NCI-H446 (cell line): Measurements from ENCODE around the gene HHIPL1.
A peak's percentile ranks its signal among the peaks of the same experiment; 100 is the strongest.
"Not testable (repeated sequence)": the region's sequence is repeated elsewhere in the genome, so short reads cannot be mapped to it uniquely, and the experiment has no call there.

Source experiments
- DNase-seq, 2 experiments: peaks; one replicate each; lab custom pipeline; 2025; lab: John Stamatoyannopoulos, UW

HHIPL1 gene

GRCh38 chr14:99635116-99635515, 9.8 kb upstream of the HHIPL1 start:
- no peak for DNase-seq

DNA sequence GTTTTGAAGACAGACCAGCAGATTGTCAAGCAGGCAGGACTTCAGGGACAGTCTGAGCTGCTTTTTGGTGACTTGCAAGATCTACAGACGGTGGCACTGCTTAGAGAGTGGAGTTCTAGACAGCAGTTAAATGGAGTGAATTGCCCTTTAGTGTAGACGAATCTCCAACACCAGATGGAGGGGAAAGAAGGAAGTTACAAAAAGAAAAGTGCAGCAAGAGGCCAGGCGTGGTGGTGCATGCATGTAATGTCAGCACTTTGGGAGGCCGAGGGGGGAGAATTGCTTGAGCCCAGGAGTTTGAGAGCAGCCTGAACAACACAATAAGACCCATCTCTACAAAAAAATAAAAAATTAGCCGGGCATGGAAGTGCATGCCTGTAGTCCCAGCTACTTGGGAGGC, 8.4 kb upstream of the HHIPL1 start:
- no peak for DNase-seq

GRCh38 chr14:99637624-99638023, 7.3 kb upstream of the HHIPL1 start:
- DNase-seq: no peak

- not testable (repeated sequence) for DNase-seq
Observed at GRCh38 chr14:99642771-99643170, 2.2 kb upstream of the HHIPL1 start.

- DNase-seq: no peak
Observed at GRCh38 chr14:99643343-99643742, 1.6 kb upstream of the HHIPL1 start.

GRCh38 chr14:99644035-99644587, 818 bp upstream of the HHIPL1 start:
- DNase-seq: no peak

GRCh38 chr14:99645545-99646505, 896 bp downstream of the HHIPL1 start:
- no peak for DNase-seq

GRCh38 chr14:99647411-99647810, 2.5 kb downstream of the HHIPL1 start:
- DNase-seq: no peak

DNA sequence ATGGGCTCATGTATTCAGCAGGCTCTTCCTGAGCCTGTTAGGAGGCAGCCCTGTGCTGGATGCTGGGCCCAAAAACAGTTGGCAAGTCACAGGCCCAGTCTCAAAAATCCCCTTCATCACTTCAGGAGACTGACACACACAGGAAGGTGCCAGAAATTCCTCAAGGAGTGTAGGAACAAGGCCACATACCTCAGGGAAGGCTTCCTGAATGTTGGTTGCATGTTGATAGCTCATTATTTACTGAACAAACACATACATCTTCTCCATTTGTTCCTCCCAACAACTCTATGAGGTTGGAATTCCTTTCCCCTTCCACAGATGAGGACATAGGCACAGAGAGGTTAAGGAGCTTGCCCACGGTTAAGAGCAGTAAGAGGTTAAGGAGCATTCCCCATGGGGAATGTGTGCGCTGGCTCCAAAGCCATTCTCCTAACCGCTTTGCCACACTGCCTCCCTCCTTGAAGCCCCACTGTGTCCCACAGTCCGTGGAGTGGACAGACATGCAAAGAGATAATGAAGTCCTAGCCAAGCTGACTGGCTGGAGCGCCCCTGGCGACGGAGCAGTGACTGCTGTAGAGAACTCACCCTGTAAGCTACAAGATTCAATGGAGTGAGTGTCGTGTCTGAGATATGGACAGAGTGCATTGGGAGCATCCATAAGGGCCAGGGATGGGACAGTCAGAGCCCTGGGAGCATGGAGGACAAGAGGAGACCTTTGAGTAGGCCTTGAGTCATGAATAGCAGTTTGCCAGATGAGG, 3.3 kb downstream of the HHIPL1 start:
- DNase-seq: no peak

DNA sequence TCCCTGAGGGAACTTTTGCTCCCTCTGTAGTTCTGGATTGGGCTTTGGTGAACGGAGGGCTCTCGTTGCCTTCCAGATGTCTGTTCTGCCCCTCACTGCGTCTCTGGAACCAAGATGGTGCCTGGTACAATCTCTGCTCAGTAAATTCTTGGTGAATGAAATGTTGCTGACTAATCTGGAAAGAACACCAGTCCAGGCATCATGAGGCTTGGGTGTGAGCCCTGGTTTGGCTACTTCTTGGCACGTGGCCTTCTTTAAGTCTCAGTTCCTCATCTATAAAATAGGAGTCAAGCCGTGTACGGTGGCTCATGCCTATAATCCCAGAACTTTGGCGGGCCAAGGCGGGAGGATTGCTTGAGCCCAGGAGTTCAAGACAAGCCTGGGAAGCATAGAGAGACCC, 4.3 kb downstream of the HHIPL1 start:
- DNase-seq: no peak

- no peak for DNase-seq
Observed at GRCh38 chr14:99649643-99650042, 4.7 kb downstream of the HHIPL1 start.

- DNase-seq: no peak
Observed at GRCh38 chr14:99650189-99650588, 5.3 kb downstream of the HHIPL1 start.

- no peak for DNase-seq
Observed at GRCh38 chr14:99651953-99652746, 7.2 kb downstream of the HHIPL1 start.

DNA sequence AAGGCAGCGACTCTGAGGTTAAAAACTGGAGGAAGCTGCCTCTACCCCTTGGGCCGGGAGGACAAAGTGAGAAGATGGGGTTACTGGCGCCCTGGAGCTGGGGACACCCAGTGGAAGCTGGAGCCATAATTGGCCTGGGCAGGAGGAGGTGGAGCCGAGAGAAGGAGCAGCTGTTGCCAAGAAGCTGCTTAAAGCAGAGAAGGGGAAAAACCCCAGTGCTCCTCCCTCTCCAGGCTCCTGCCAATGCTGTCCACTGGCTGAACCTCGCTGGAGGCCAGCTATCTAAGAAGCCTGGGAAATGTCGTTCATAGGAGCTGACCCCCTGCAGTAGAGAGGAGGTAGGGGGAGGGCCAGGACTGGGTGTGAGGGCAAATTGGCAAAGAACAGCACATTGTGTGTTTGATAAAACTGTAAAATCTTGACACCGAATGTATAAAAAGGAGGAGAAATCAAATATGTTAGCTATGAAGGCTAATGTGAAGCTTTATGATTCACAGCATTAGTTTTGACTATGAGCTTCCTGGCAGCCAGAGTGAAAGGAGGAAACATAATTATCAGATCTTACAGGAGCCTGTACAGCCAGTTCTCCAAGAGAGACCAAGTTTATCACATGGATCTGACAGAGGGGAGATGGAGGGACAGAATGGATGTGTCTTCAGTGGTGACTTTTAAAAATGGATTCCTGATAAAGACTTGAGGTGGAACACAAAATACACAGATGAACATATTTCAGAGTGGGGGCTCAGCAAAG, 9.5 kb downstream of the HHIPL1 start:
- peak in 1 of 2 experiments; percentile 43 for DNase-seq

GRCh38 chr14:99655521-99655920, 10.6 kb downstream of the HHIPL1 start:
- DNase-seq: no peak

GRCh38 chr14:99656171-99656570, 11.2 kb downstream of the HHIPL1 start:
- no peak for DNase-seq

DNA sequence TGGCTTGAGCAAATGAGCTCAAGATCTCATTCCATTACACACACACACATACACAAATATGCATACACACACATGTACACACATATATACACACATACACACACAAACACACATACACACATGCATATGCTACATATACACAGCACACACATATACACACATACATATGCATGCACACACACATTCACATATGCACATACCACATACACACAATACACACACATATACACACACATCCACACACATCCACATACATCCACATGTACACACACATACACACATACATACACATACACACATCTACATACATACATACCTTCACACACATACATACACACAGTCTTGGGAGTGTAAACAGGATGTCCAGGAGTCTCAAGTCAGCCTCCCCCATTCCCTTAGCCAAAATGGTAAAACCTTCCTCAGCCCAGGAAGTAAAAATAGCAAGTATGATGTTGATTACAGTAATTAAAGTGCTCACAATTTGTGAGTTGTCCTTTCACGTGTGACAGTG, 12.8 kb downstream of the HHIPL1 start:
- no peak for DNase-seq

DNA sequence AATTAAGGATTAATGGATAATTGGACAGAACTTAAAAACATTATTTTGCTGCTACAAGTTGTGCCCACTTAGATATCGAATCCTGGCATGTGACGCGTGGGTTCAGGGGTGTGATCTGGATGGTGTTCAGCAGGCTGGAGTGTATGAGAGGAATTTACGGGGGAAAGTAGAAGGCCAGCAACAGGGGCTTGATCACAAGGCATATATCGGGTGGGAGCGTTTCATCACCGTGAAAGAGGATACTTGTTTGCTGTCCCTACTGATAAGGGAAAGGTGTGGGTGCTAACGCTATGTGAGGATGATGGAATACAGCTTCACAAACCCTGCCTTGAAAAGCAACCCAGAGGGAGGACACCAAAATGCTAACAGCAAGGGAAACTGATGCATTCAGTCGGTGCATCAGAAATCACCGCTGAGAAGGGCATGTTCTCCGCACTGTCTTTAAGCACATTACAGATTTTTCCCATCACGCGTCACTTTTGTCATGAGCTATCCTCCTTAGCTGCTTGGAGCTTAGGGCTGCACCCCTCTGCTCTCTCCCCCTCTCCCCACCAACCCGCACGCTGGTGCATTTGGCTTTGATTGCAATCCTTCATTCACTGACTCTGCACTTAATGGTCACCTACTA, 13.4 kb downstream of the HHIPL1 start:
- no peak for DNase-seq

DNA sequence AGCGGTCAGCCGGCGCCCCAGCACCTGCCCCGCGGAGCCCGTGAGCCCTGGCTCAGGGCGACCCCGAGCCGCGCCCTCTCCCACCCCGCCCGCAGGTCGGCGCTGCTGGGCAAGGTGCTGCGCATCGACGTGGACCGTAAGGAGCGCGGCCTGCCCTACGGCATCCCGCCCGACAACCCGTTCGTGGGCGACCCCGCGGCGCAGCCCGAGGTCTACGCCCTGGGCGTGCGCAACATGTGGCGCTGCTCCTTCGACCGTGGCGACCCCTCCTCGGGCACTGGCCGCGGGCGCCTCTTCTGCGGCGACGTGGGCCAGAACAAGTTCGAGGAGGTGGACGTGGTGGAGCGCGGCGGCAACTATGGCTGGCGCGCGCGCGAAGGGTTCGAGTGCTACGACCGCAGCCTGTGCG, 14.4 kb downstream of the HHIPL1 start:
- DNase-seq: no peak

- no peak for DNase-seq
Observed at GRCh38 chr14:99660006-99660566, 15.2 kb downstream of the HHIPL1 start.
